GM18502 (cell line): Measurements from ENCODE around the gene PLXNA4.

Source experiments
- ATAC-seq: cut with Tn5 transposase; IDR thresholded peaks from one replicate; pipeline ENCODE4 v1.9.1; 2021; ENCODE audit warnings: mild to moderate bottlenecking; ENCODE audit not compliant: unreplicated experiment, poor library complexity

PLXNA4 gene

DNA sequence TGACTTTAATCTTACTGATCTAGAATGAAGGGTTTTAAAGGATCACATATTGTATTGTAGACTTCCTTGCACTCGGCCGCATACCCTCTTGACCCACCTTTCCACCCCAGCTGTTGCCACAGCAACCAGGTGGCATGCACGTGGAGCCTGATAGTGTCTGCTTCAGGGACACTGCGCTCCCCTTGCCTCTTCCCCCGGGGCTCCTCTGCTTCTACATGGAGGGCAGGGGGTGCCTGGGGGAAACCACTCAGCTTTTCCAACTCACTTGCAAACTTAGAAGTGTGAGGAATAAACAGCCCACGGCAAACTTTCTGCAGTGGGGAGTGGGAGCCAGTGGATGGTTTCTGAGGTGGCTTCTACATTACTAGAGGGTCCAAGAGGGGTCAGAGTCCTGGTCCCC lies 458.6 kb downstream of the PLXNA4 start:
- no peak for ATAC-seq

DNA sequence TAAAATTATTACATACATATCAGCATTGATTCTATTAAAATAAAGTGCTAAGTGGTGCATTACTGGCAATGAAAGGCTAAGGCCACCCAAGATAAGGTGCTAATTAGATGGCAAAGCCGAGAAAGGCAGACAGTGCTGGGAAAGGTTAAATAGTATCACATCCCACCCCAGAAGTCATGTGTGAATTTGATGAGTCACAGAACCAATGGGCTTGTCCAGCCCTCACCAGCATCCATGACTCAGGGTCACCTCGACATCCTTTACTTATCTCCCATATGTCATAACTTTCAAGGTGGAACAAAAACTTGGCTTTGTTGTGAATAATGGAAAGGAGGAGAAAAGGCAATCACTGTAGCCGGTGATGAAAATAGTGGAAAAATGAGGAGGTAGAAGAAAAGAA lies 459.1 kb downstream of the PLXNA4 start:
- no peak for ATAC-seq

DNA sequence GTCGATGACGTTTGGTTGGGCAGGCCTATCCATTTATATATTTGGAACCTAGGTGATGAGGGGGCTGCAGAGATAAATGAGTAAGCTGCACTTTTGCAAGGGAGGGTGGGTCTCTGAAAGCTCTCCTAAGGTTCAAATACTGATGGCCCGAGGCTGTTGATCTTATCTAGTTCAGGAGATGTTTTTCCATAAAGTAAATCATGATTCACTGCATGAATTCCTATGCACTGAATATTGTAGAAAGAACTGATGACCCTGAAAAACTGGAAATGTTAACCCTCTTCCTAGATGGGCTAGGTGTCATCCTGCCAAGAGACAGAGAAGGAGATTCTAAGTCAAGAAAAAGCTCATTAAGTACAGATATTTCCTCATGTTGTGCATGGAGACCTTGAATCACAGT lies 459.9 kb downstream of the PLXNA4 start:
- no peak for ATAC-seq

DNA sequence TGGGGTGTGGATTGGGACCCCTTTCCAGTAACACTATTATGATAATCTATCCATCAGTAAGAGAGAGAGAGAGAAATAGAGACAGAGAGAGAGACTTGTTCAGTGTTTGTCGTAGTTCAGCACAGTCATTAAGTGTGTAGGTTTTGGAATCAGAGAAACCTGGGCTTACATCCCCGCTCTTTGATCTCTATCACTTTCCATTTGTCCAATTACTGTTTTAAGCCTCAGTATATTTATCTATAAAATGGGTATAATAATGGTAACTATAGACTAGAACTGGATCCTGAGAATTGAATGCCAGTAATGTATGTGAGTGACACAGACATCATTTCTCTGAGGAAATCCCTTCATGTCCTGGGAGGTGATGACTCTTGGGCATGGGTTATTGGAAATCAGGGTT lies 460.5 kb downstream of the PLXNA4 start:
- no peak for ATAC-seq

DNA sequence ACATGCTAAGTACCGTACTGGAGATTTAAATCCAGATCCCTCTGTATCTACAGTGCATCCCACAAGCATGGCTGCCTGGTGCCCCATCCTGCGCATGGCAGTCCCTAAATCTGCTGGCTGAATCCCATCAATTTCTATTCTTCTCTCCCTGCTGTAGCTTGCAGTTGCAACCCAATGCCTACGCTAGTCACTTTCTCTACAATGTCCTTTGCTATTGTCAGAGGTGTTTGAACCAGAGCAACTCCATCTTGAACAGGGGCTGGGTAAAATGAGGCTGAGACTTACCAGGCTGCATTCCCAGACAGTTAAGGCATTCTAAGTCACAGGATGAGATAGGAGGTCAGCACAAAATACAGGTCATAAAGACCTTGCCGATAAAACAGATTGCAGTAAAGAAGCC lies 461.2 kb downstream of the PLXNA4 start:
- ATAC-seq: no peak

DNA sequence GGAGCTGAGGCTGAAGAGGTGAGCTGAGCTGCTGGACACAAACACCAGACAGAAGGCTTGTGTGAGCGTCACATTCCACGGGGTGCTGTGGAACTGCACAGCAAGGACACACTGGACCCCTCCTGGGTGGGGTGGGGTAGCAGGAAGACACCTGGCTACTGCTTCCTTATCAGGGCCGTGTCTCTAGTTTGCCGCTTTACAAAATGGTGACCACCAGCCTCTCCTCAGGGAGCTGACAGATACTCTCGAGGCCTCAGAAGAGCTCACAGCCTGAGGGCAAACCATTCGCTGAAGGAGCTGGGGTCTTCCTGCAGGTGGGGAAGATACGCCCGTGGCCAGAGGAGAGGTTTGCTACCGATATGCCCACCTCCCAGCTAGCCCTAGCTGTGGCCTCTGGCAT lies 461.9 kb downstream of the PLXNA4 start:
- no peak for ATAC-seq

DNA sequence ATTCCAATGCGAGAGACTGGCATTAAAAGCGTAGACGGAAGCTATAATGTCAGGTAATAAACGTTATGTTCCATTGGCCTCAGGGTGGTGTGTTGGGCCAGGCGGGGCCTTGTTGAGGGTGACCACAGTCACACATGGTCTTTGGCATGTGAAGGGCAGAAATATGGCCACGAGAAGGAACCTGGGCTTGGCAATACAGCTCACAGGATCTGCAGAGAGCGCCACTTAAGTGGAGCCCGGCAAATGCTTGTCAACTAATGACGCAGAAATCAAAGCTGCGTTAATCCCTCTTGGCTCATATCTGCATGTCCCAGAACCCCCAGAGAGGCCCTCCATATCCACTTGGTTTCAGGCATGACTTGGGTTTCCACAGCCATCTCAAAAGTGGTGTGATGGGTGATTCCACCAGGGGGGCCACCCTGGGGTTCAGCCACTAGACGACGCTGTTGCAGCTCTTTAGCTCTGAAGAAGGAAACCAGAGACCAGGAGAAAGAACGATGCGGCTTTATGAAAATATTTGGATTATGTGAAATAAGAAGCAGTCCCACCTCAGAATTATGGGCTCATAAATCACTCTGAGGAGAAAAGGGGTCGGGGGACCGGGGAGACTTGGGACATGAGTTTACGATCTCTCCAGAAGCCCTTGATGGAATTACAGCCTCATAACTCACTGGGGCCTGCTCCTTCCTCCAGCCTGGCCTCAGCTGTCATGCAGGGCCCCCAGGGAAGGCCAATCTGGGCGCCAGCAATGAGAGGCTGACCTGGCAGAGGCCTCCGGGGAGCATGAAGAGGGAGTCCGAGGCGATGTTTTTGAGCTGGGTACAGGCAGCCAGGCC lies 462.5 kb downstream of the PLXNA4 start:
- no peak for ATAC-seq

DNA sequence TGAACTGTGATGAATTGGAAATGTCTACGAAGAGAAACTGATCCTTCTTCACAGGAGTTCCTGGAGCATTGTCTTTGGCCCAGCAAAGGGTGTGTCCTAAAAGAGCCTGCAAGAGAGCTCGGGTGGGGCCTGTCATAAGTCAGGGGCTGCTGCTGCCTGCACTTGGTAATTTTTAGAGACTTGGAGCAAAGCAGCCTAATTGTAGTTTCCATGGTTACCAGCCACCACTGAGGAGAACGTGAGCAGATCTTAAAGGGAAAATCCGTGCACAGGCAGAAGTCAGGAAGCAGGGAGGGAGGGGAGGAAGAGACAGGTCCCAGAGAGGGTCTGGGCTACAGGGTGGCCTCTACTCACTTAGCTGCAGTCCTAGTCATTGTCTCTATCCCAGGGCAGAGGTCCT lies 463.6 kb downstream of the PLXNA4 start:
- no peak for ATAC-seq

DNA sequence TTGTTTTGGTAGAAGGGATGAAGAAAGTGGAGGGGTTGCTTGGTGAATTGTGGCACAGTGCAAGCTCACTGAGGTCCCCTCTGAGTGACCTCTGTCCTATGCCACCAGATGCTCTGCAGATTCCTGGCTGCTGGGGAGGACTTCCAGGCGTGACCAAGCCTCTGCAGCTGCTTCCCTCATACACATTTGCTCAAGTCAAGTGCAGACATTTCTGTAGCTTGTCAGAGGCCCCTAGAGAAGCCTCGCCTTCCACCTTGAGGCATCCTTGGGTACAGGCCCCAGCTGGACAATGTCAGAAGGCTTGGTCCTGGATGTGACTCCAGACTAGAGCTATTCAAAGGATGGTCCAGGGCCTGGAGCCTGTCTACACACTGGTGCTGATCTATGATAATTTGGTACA lies 464.2 kb downstream of the PLXNA4 start:
- ATAC-seq: no peak

DNA sequence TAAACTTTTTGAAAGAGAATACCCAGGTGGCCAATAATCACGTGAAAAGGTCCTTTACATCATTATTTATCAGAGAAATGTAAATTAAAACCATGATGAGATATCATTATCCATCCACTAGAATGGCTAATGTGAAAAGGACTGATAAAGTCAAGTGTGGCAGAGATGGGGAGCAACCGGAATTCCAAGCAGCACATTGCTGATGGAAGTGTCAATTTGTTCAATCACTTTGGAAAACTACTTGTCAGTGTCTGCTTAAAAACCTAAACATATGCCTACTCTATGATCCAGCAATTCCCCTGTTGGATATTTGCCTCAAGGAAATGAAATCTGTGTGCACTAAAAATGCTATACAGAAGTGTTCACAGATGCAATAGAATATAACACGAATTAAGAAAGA lies 465.6 kb downstream of the PLXNA4 start:
- no peak for ATAC-seq

DNA sequence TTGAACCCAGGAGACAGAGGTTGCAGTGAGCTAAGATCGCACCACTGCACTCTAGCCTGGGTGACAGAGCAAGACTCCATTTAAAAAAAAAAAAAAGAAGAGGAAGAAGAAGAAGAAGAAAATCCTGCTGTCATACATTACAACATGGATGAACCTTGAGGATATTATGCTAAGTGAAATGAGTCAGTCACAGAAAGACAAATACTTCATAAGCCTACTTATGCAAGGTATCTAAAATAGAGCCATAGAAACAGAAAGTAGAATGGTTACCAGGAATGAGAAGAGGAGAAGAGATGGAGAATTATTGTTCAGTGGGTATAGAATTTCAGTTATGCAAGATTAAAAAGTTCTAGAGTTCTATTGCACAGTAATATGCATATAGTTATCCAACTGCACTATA lies 466.5 kb downstream of the PLXNA4 start:
- no peak for ATAC-seq

DNA sequence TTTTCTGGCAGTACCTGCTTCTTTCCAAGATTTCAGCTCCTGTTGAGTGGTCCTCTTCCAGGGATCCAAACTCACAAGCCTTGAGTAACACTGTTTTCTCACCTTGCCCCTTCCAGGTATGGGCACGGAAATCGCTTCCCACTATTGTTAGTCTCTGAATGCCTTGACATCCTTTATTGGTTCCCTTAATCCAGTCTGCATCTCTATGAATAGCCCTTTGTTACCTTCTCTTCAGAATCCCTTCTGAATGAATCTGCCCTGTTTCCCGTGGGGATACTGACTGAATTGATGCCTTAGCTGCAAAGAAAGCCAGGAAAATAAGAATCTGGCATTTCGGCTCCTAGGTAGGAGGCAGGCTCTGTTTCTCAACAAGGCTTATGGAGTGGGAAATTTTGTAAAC lies 467.7 kb downstream of the PLXNA4 start:
- no peak for ATAC-seq

DNA sequence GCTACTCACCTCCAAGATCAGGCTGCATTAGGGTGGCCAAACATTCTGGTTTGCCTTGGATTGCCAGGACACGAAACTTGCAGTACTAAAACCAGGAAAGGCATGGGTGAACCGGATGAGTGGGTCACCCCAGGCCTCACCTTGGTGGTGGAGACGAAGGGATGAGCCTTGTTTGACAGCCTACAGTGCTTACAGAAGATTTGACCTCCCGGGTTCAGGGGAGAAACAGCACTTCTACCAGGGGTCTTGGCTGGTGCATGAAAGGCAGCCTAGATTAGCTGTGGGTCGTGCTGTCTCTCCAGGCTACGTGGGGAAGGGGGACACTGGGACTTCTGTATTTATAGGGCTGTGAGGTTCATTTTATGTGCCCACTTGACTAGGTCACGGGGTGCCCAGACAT lies 469.8 kb downstream of the PLXNA4 start:
- no peak for ATAC-seq

DNA sequence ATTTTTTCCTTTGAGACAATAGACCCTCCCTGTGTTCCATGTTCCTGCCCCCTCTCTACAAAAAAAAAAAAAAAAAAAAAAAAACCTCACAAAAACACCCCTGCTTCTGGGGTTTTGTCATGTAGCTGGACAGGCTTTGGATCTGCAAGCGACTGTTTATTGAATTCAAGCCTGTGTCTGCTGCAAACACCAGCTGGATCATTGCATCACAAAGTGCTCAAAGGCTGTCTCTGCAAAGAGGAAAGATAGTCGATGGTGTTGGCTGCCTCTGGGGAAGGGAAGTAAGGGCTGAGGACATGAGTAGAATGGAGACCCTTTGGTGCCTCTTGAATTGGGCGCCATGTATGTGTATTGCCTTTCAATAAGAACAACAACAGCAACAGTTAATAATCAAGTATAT lies 471.2 kb downstream of the PLXNA4 start:
- ATAC-seq: no peak

DNA sequence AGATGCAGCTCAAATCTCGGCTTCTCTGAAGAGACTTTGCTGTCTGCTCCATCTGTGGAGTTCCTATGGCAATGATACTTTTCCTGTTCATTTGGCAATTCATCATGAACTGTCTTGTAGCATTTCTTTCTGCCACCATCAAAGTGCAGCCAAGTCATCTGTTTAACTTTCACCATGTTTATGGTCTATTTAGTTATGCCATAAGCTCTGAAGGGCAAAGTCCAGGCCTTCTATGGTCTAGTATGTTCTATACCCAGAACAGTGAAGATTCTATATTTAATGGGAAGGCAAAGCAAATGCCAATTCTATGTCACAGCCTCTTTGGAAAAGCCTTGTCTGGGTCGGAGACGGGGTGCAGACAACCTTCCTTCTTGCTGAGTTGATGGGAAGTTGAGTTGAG lies 472.6 kb downstream of the PLXNA4 start:
- ATAC-seq: no peak

DNA sequence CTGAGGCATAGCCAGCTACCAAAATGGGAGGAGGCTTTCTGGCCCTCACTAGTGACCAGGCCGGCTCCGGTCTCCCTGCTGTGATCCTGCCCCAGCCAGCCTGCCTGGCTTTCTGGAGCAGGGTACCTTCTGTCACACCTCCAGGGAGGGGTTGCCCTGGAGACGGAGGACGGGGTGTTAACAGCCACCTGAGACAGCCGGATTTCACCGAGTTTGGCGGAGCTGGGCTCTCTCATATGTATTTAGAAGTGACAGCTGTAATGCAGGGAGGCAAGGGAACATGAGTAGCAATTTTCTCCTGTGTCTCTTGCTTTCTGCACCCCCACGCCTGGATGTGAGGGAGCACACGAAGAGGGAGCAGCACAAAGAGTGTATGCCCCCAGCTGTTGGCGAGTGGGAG lies 473.3 kb downstream of the PLXNA4 start:
- ATAC-seq: no peak

DNA sequence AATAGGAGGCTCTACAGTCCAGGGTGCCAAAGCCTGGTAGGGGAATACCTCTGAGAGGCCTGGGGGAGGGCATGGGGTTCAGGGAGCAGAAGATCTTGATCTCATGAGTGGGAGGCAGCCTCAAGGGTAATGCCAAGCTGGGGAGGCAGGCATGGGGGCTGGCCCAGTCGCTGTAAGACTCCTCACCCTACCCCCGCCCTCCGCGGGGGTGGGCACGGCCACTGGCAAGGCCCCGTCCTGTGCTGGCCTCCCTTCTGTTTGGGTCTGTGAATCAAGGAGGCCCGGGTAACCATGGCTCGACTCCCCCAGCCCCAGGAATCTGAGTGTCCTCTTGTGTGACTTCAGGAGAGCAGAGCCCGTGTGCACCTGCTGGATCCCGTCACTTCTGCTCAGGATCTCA lies 473.9 kb downstream of the PLXNA4 start:
- no peak for ATAC-seq

DNA sequence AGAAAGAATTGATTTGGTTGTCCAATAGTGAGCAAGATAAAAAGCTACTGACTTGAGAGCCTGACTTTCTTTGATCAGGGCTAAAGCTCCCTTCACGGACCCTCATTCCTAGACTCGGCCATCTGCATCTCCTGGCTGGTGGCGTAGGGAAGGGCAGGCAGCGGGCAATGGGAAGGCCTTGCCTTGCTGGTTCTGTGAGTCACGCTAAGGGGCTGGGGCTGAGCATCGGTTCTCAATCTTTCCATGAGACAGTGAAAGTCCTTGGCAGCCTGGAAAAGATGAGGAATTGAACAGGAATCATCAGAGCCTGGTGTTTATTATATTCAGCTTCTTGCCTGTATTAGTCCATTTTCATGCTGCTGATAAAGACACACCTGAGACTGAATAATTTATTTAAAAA lies 475.3 kb downstream of the PLXNA4 start:
- no peak for ATAC-seq

DNA sequence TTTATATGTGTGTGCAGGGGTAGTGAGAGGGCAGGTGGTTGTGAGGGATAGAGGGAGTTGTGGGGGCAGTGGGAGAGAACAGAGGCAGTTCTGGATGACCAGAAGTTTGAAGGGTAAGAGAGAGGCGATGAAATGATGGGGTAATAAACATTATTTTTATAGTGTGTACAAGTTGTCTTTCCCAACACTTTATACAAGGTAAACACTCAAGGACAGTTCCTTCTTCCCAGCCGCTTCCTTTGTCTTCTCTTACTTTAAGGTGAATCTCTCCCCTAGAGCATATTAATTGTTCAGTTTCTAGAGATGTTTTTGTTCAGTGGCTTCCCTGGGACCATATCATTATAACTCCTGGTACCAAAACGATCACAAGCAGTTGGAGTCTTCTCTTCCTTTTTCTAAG lies 475.8 kb downstream of the PLXNA4 start:
- no peak for ATAC-seq

DNA sequence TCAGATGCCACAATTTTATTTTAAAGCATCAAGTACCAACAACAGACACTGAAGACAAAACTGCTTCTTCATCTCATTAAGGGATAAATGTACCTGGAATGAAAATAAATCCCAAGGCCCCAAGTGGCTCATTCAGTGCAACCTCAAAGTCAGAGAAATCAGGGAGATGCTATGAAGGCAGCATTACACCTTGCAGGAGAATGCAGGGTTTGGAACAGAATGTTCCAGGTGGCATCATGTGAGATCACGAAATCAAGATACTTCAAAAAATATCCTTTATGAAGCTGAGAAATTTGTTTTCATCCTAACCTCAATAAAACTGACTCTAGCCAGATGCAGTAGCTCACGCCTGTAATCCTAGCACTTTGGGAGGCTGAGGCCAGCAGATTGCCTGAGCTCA lies 477.1 kb downstream of the PLXNA4 start:
- no peak for ATAC-seq

DNA sequence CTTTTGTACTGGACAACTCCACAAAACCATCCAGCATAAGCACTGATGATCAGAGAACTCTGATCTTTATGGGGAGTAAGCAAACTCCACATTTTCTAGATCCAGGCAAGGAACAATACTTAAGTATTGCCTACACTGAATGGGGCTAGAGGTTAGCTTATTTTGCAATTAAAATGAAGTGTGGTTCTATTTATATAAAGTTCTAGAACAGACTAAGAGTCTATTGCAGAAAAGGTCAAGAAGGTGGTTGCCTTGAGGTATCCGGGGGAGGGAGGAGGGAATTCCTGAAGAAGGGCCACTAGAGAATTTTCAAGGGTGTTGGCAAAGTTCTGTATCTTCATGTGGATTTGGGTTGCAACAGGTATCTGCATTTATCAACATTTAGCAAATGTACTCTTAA lies 477.9 kb downstream of the PLXNA4 start:
- no peak for ATAC-seq

DNA sequence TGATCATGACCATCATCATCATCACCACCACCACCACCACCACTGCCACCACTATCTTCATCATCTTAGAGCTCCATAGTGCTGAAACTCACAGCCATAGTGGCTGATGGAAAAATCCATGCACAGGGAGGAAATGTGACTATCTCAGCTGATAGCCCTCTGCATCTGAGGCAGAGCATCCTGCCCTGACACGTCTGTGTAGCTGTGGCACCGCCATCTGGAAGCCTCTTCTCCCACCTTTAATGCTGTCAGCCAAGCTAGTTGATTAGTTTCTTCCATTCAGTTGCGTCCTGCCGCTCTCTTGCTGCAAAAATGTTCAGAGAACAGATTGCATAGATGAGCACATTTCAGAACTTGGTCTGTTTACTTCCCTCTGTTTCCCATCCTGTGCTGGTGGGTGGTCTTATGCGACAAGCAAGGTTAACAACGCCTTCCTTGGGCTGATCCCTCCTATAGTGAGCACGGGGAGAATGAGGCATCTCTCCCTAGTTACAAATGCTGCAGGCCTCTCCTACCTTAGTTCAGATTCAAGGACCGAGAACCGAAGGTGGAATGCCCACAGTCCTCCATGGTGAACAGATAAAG lies 478.6 kb downstream of the PLXNA4 start:
- no peak for ATAC-seq
